NB4 (cell line): ENCODE data around the gene PDE4D.

ENCODE experiments used
- TF ChIP-seq, protein P1 (sequence below): IDR thresholded peaks from one replicate; pipeline ENCODE4 v1.5.1; 2012; ENCODE audit warnings: low read depth, low read length
- TF ChIP-seq, protein P2 (sequence below): IDR thresholded peaks from 2 replicates; pipeline ENCODE4 v1.6.1; 2011; ENCODE audit warnings: low read depth, low read length

DNA sequence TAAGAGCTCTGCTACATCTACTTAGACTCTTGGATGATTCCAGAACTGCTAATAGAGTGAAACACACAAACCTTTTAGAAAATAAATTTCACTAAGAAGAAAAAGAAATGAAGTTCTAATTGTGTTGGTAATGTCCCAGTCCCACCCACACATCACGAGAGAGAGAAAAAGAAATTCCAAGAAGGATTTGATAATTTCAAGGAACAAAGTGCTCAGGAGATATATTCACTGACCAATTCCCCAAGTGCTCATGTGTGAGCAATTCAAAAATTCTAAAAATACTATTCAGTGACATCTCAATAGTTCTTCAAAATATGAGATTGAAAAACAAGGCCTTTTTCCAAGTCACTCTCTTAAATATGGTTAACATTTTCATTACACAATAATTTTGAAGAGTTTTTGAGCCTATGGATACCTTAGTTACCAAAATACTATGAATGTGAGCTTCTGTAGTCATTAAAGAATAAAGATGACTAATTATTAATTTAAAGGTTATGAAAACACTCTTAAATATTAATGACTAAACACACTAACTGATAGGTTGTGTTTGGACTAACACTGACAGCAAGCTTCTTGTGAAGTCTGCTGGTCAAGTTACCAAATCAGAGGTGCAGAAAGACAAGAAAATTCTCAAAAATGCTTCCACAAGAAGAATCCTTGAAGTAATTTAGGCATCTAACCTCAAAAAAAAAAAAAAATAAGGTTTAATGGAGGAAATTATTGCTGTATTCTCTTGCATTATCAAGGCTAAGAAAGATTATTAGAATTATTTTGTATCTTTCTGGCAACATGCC lies 245.3 kb downstream of the PDE4D start:
- TF ChIP-seq, protein P1, sequence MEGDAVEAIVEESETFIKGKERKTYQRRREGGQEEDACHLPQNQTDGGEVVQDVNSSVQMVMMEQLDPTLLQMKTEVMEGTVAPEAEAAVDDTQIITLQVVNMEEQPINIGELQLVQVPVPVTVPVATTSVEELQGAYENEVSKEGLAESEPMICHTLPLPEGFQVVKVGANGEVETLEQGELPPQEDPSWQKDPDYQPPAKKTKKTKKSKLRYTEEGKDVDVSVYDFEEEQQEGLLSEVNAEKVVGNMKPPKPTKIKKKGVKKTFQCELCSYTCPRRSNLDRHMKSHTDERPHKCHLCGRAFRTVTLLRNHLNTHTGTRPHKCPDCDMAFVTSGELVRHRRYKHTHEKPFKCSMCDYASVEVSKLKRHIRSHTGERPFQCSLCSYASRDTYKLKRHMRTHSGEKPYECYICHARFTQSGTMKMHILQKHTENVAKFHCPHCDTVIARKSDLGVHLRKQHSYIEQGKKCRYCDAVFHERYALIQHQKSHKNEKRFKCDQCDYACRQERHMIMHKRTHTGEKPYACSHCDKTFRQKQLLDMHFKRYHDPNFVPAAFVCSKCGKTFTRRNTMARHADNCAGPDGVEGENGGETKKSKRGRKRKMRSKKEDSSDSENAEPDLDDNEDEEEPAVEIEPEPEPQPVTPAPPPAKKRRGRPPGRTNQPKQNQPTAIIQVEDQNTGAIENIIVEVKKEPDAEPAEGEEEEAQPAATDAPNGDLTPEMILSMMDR: no peak
- TF ChIP-seq, protein P2, sequence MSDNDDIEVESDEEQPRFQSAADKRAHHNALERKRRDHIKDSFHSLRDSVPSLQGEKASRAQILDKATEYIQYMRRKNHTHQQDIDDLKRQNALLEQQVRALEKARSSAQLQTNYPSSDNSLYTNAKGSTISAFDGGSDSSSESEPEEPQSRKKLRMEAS: no peak
